ENCODE data around the gene GATA3.

The GATA3 gene

DNA sequence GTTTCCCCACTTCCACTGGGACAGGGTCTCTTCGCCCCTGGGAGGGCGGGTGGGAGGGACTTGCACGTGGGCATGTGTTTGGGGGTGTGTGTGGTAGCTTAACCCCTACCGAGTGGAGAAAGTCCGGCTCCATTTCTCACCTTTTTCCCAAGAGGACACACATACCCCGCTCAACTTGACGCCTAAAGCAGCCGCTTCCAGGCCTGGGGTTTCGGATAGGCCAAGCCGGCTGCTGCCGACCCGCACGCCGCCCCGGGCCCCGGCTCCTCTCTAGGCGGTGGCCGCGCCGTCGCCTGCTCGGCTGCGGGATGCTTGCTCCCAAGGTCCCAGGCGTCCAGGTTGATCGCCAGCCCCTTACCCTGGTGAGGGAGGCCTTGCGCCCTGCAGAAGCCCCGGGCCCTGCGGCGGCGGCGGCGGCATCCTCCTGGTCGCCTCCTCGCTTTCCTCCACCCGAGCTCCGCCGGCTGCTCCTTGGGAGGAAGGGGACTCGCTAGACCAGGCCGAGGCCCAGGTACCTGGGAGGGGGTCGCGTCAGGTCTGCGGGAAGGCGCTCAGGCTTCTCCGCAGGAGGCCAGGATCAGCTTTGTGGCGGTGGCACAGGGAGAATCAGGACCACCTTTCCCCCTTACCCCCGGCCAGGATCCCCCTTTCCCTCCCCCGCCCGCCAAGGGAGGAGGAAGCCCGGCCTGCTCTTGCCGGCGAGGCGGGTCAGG lies 3.2 kb upstream of the GATA3 start:
- DNase-seq (ENCODE audit: low spot score), result no peak

DNA sequence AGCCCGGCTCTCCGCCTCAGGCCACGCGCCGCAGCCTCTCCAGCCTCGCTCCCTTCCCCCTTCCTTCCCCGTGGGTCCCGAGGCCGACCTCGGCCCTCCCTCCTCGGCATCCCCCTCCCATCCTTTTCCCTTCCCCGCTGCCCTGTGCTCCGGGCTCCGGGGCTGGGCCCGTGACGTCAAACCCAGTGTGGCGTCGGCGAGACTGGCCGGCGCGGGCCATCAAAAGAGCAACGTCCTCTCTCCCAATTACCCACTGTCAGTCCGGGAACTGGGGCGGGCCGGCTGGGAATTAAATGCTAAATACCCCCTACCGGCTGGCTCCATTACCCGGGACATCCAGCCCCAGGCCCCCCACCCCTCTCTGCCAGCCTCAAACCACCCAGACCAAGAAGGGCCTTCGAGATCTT lies 2.6 kb upstream of the GATA3 start:
- DNase-seq (ENCODE audit: low spot score), result no peak

DNA sequence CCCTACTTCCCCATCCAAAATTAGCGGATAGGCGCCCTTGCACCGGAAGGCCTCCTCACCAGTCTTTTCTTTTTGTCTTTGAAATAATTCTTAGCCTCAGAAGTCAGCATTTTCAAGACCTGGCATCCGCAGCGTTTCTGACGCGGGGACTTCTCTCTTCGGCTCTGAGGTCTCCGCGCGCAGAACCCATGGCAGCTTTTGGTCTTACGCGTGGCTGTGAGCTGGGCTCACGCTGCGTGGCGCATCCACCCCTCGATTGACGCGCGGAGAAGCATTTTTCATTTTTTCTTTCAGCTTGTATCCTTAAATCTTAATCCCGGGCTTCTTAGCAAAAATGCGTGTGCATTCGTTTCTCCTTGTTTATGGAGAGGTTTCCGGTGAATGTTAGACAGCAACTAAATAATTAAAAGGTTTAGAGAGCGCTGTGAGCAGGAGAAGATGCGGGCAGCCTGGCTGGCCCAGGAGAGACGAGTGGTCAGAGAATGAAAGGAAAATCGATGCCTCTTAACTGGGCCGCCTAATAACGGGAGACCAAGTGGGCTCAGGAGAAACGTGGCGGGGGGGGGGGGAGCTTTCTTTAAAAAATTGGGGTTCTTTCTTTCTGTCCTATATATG lies 2.0 kb upstream of the GATA3 start:
- DNase-seq (ENCODE audit: low spot score), result no peak

DNA sequence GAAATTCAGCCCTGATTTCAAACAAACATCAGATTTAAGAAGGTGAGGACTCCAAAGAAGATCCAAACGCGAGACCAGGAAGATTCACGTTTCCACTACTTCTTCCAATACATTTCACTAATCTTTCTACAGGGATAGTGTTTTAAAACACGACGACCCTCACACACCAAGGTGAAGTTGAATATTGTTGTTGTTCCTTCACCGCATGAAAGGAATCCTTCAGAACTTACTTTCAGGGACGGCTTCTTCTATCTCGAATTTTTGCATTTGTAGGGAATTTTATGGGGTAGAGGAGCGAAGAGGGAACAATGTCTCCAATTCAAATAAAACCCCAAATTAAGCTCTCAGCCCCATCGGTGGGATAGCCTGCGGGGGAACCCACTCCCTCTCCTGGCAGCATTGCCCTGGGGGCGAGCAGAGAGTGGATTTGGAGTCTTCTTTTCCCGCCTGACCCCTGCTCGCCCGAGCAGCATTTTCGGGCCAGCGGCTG lies 1.5 kb upstream of the GATA3 start:
- no peak for DNase-seq (ENCODE audit: low spot score)

DNA sequence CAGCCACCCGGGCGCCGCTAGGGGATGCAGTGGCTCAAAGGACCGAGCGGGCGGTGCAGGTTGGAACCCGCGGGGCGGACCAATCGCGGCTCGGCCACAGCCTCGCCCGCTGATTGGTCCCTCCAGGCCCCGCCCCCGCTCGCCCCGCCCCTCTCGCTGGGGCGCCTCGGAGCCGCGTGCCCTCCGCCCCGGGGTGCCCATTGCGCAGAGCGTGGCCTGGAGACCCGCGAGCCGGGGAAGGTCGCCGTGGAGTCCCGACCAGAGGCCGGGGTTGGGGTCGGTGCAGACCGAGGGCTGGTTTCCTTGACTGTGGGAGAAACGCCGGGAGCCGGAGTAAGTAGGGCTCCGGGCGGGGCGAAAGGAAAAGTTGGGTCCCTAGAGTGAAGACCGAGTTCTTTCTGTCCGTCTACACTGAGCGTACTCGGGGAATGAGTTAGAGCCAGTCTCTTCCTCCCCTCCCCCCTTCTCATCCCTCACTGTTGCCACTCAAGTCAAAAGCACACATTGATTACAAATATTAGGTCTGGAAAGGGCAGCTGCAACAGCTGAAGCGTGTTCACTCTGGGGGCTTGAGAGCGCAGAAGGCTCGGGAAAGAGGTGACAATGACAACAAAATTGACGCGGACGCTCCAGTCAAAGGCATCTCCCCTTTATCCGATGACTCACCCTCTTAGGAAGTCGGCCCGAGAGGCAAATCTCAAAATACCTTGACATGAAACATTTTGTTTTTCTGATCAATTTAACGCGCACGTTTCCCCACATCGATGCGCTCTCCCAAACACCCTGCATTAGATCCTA lies 843 bp upstream of the GATA3 start:
- peak; percentile 59 for DNase-seq (ENCODE audit: low spot score)

DNA sequence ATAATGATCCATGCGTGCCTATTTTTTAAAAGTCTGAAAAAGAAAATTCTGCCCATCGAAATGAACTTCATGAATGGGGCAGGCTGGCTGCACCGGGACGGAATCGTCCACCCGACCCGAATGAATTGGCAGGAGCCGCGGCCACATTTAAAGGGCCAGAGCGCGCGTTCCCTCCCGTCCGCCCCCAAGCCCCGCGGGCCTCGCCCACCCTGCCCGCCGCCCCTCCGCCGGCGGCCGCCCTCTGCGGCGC lies 319 bp upstream of the GATA3 start:
- no peak for DNase-seq (ENCODE audit: low spot score)

DNA sequence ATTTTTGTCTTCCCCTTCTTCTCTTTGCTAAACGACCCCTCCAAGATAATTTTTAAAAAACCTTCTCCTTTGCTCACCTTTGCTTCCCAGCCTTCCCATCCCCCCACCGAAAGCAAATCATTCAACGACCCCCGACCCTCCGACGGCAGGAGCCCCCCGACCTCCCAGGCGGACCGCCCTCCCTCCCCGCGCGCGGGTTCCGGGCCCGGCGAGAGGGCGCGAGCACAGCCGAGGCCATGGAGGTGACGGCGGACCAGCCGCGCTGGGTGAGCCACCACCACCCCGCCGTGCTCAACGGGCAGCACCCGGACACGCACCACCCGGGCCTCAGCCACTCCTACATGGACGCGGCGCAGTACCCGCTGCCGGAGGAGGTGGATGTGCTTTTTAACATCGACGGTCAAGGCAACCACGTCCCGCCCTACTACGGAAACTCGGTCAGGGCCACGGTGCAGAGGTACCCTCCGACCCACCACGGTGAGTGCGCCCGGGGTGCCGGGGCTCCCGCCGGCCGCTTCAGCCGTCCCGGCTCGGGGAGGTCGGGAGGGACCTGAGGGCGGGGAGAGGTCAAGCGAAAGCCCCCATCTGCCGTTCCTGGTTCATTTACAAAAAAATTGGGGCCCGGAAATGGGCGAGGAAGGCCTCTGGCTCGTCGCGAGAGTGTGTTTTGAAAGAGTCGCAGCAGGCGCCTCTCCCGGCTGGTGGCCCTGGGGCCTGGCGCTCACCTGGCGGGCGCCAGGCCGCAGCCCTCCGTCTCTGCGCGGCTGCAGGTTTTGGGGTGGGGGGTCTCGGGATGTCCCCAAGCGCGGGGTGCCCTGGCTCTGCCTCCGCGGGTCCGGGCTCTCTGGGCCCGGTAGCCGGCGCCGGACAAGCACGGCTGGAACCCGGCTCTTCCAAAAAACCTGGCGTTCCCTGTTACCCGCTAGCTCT lies 1.2 kb downstream of the GATA3 start:
- no peak for DNase-seq (ENCODE audit: low spot score)

DNA sequence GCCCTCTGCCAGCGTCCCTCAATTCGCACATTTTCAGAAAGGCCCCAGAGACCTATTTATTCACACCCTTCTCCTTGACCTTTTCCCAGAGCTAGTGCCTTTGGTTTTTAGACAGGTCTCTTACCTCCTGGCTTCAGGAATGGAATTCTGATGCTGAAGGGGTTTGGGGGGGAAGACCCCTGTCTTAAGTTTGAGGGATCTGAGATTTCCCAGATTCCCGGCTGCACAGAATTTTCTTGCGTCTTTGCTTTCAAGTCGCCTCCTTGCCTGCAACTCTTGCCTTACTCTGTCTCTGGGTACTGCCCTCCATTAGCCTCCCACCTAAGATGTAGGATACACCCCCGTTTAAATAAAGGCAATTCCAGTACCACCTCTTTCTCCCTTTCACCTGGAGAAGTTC lies 1.9 kb downstream of the GATA3 start:
- no peak for DNase-seq (ENCODE audit: low spot score)

DNA sequence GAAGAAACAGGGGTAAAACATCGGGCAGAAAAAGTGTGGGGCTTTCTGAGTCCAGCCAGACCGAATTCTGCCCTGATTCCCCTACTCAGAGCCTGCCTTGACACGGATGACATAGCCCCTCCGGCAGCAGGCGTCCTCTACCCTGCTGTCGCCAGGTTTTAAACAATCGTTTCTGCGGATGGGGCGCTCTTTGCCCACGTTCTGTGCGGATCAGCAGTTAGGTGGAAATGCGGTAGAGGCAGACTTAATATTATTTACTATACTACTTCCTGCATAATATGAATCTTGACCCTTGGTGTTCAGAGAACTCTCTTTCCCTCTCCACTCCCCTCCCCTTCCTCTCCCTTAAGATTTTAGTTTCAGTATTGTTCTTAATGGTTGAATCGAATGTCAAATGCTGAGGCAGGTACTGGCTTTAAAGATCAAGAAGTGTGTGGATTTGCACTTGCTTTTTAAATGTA lies 2.4 kb downstream of the GATA3 start:
- no peak for DNase-seq (ENCODE audit: low spot score)

DNA sequence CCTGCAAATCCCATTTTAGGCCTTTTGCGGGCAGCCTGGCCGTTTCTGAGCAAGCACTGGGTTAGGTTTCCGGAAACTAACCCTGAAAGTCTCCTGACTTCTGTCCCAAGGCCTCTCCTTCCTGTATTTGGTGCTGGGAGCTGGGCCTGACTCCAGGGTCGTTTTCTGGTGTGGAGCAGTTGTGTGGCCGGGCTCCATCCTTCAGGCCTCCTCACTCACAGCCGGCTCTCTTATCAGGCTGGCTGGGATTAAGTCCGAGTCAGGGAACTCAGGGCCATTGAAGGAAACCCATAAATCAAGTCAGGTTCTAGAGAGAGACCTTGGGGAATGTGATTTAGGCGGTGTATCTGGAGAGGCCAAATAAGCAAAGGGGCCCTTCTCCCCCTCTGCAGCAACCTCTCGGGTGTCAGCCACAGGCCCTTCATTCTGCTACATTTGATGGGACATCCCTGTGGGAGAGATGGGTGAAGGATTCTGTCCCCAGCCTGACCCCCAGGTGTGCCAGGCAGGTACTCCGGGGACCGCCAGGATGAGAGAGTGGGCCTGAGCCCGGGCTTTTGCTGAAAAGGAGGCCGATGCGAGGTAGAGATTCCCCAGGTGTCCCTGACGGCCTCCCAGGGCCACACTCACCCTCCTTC lies 3.3 kb downstream of the GATA3 start:
- no peak for DNase-seq (ENCODE audit: low spot score)

DNA sequence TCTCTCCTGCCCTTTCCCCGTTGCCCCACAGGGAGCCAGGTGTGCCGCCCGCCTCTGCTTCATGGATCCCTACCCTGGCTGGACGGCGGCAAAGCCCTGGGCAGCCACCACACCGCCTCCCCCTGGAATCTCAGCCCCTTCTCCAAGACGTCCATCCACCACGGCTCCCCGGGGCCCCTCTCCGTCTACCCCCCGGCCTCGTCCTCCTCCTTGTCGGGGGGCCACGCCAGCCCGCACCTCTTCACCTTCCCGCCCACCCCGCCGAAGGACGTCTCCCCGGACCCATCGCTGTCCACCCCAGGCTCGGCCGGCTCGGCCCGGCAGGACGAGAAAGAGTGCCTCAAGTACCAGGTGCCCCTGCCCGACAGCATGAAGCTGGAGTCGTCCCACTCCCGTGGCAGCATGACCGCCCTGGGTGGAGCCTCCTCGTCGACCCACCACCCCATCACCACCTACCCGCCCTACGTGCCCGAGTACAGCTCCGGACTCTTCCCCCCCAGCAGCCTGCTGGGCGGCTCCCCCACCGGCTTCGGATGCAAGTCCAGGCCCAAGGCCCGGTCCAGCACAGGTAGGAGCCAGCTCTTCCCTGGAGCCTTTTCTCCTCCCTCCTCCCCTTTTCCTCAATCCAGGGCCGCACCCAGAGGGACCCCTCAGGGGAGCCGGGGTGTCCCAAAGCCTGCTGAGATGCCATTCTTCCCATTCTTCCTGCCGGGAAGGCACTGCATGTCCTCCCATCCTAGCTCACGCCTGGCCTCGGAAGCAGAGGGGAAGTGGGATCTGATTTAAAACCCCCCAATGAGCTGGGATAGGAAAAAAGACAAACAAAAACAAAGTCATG lies 4.0 kb downstream of the GATA3 start:
- no peak for DNase-seq (ENCODE audit: low spot score)

DNA sequence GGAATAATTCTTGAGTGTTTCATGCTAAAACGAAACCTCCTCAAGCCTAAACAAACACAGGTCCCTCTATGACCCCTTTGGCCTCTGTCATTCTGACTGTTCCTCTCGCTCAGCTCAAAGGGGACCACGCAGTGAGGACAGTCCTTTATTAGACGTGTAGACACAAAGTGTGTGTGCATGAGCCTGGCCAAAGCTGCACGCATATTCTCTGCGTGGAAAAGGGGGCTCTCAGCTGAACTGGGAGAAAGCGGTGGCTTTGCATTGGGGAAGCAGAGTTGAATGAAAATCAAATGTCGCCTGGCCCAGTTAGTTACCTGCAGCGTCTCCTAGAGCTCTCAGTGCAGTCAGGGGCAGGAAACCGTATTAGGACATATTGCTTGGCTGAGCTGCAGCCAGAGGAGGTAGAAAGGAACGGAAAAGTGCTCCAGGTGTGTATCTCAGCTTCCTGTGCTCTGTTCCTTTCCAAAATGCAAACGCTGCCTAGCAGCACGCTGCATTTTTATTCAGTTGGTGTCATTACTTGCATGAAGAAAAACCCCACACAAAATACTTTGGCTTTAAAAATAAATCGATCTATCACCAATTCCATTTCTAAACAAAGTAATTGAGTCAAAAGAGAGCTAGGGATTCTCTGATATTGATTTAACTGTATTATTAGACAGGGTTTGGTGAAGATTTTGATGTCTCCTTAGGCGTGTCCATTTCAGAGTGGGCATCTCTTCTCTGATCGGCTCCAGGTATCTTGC lies 4.9 kb downstream of the GATA3 start:
- no peak for DNase-seq (ENCODE audit: low spot score)

DNA sequence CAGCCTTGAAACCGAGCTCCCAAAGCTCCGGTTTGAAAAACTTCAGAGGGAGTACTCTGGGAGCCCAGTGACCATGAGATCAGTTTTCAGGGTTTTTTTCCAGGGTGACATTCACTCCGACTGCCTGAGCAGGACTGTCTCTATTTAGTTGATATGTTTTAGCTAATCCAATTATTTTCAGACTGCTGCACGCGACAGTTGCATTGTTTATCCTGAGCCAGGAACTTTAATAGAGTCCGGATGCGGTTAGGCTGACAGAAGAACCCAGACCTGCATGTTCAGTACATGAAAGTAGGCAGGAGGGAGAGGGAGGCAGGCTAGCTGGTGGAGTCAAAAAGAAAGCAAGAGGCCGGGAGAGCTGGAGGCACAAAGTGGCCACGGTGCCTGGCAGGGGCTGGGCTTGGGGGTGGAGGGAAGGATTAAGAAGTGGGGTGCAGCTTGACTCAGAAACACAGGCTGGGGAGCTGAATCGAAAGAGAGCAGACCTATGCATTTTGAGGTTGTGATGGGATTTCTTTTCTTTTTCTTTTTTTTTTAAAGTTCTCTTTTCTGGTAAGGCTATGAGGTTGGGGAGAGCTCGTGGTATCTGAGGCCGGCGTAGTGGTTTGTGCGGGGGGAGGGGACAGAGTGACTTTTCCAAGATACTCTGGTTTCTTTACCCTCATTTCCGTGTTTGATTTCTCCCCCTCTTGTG lies 5.7 kb downstream of the GATA3 start:
- DNase-seq (ENCODE audit: low spot score), result no peak

DNA sequence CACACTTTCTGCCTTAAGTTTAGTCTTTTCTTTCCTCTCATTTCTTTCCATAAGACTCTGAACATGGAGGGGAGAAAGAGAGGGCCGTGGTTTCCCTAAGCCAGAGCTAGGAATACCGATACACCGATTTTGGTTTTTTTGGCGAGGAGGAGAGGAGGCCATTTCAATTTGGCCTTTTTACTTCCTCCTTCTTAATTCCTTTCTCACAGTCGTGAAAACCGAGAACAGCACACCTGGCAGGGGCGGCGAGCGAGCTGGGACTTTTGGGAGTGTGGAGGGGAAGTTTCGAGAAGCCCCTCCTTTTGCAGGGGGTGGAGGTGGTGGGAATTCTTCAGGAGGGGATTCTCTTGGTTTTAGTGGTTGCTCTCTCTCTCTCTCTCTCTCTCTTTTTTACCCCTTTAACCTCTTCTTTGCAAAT lies 6.2 kb downstream of the GATA3 start:
- DNase-seq (ENCODE audit: low spot score), result no peak

DNA sequence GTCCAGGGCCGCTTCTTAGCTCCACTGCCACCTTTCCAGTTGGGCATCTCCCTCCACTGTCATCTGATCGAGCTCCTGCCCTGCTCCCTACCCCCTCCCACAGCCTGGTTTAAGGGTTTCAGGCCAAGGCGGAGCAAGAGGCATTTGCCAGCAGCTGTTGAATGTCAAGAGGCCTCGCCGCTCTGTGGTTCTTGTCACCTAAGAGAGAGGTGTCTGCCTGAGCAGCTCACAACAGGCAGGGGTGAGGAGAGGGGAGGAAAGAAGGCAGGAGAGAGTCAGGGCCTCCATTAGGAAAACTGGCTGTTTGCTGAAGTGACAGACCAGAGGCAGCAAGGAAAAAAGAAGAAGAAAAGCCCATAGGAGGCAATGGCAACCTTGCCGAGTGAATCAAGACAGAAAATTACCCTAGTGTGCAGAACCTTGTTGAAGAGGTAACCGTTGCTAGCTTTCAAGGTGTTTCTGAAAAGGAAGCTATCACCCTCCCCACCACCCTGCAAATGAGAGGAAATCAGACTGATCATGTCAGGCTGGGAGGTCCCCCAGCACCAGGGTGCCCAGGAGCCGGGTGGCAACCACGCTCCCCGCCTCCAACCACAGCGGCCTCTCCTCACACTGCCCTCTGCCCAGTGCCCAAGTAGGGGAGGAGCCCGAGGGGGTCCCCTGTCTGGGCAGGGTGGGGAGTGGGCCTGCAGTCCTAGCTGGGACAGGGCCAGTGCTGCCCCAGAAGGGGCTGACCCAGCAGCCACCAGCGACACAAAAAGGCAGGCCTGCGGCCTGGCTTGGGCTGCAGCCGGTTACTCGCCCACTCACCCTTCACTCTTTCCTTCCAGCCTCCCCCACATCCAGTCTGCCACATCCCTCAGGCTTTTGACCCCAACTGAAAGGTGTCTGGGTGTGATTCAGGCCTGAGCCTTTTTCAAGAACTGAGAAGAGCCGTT lies 7.1 kb downstream of the GATA3 start:
- DNase-seq (ENCODE audit: low spot score), result no peak

DNA sequence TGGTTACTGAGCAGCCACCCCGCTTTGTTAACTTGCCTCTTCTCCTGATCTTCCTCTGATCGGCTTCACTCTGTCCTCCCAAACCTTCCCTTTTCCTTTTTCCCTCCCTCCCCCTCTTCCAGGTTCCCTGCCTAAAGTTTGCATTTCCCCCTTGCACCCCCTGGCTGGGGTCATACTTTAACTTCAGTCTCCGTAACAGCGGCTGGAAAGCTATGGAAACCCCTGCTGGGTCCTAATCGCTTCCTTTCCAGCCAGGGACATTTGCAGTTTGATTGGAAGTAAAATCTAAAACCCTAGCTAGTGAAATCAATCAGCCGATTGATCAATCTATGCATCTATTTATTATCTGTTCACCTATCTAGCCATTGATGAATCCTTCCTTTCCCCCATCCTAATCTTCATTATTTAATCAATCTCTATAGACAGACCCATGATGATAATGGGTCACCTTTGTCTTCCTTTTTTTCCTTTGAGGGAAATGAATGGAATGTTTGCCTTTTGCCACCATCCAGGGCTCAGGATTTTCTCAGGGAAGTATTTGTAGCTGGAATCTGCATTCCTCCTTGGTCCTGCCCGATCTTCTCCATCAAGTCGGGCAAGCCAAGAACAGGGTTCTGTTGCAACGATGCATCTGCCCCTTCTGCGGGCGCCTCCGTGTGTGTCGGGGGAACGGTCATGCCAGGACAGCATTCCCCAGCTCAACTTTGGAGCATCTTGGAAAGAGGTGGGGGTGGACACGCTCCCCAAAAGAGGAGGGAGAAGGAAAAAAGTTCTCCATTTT lies 8.8 kb downstream of the GATA3 start:
- no peak for DNase-seq (ENCODE audit: low spot score)

DNA sequence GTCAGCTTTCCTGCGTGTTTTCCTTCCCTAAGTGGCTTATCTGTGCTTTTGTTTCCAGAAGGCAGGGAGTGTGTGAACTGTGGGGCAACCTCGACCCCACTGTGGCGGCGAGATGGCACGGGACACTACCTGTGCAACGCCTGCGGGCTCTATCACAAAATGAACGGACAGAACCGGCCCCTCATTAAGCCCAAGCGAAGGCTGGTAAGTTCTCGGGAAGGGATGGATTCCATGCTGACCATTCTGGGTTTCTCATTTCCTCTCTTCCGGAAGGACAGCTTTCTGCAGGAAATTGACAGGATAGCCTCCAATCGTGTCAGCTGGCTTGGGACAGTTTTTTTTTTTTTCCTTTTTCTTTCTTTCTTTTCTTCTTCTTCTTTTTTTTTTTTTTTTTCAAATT lies 9.4 kb downstream of the GATA3 start:
- no peak for DNase-seq (ENCODE audit: low spot score)
